Fibroblast of mammary gland (primary cell): ENCODE data around the gene ADK.

ENCODE experiments used
- DNase-seq: peaks from one replicate; pipeline ENCODE4 v3.0.0-alpha.2; 2010; ENCODE audit warnings: low read depth
- H3K4me3 ChIP-seq: 2 replicates; pipeline ENCODE4 v1.5.1; 2011; ENCODE audit warnings: low read depth, mild to moderate bottlenecking, low read length, moderate library complexity; ENCODE audit not compliant: control insufficient read depth
- CTCF ChIP-seq: conservative IDR thresholded peaks from 2 replicates; pipeline ENCODE4 v1.5.1; 2011; ENCODE audit warnings: low read depth, low read length, inconsistent platforms; ENCODE audit not compliant: control insufficient read depth, insufficient read depth

ADK gene

GRCh38 chr10:74361678-74362077 is 210.7 kb downstream of the ADK start:
- no peak for TF ChIP-seq CTCF
- no peak overlapping the region for H3K4me3 ChIP-seq
- no peak for DNase-seq

- no peak overlapping the region for H3K4me3 ChIP-seq
- peak; percentile 16 for DNase-seq
- no peak for TF ChIP-seq CTCF
Observed at GRCh38 chr10:74363727-74364126, 212.7 kb downstream of the ADK start.

- DNase-seq = no peak
Observed at GRCh38 chr10:74365109-74365508, 214.1 kb downstream of the ADK start.

GRCh38 chr10:74371696-74372095 is 220.7 kb downstream of the ADK start:
- H3K4me3 ChIP-seq = no peak overlapping the region
- peak; percentile 77 for DNase-seq
- TF ChIP-seq CTCF = no peak

More at GRCh38 chr10:74365109-74365508, 214.1 kb downstream of the ADK start:
- no peak overlapping the region for H3K4me3 ChIP-seq
- no peak for TF ChIP-seq CTCF

GRCh38 chr10:74373059-74373458 is 222.0 kb downstream of the ADK start:
- DNase-seq = peak; percentile 49
- no peak for TF ChIP-seq CTCF
- H3K4me3 ChIP-seq = no peak overlapping the region

GRCh38 chr10:74377476-74377875 is 226.5 kb downstream of the ADK start:
- no peak for DNase-seq
- no peak for TF ChIP-seq CTCF
- H3K4me3 ChIP-seq = no peak overlapping the region

GRCh38 chr10:74379474-74379873 is 228.5 kb downstream of the ADK start:
- no peak overlapping the region for H3K4me3 ChIP-seq
- TF ChIP-seq CTCF = no peak
- no peak for DNase-seq
